OCI-LY1 (cell line): ENCODE data around the gene FANCC.

Experiments
- H2AFZ ChIP-seq: fragments of 200-600 bp; sonication (generic), shearing (Covaris generic); 2 replicates; pipeline ENCODE4 v1.6.0; 2014; ENCODE audit warnings: antibody characterized with exemption, mild to moderate bottlenecking, low read length
- H3F3A ChIP-seq: fragments of 200-600 bp; sonication (generic), shearing (Covaris generic); 2 replicates; pipeline ENCODE4 v1.6.0; 2014; ENCODE audit warnings: mild to moderate bottlenecking, antibody characterized with exemption, low read length, moderate library complexity; ENCODE audit not compliant: insufficient read depth
- H3K27ac ChIP-seq: fragments of 200-600 bp; sonication (generic); 2 replicates; pipeline ENCODE4 v1.5.1; 2014; ENCODE audit warnings: low read length, mixed run types, mild to moderate bottlenecking, low read depth; ENCODE audit not compliant: poor library complexity, severe bottlenecking
- H3K27me3 ChIP-seq: fragments of 200-600 bp; sonication (generic); 2 replicates; pipeline ENCODE4 v1.6.0; 2014; ENCODE audit warnings: antibody characterized with exemption, mild to moderate bottlenecking, low read length, moderate library complexity; ENCODE audit not compliant: insufficient read depth
- H3K36me3 ChIP-seq: fragments of 200-600 bp; sonication (generic); 2 replicates; pipeline ENCODE4 v1.6.1; 2014; ENCODE audit warnings: mild to moderate bottlenecking, antibody characterized with exemption, low read length, moderate library complexity, mixed read lengths; ENCODE audit not compliant: insufficient read depth
- H3K4me1 ChIP-seq: fragments of 200-600 bp; sonication (generic); 2 replicates; pipeline ENCODE4 v1.5.1; 2014; ENCODE audit warnings: mild to moderate bottlenecking, low read length, moderate library complexity; ENCODE audit not compliant: insufficient read depth, severe bottlenecking
- H3K4me2 ChIP-seq: fragments of 200-600 bp; sonication (generic), shearing (Covaris generic); 2 replicates; pipeline ENCODE4 v1.6.1; 2014; ENCODE audit warnings: low read length
- H3K4me3 ChIP-seq: fragments of 200-600 bp; sonication (generic); 2 replicates; pipeline ENCODE4 v1.5.1; 2014; ENCODE audit warnings: low read length, low read depth, mild to moderate bottlenecking, mixed read lengths; ENCODE audit not compliant: poor library complexity, severe bottlenecking
- H3K79me2 ChIP-seq: fragments of 200-600 bp; shearing (Covaris generic); 2 replicates; pipeline ENCODE4 v1.6.1; 2016; ENCODE audit warnings: mixed run types, low read length, mixed read lengths; ENCODE audit not compliant: insufficient read depth
- H3K9ac ChIP-seq: fragments of 200-600 bp; sonication (generic), shearing (Covaris generic); 2 replicates; pipeline ENCODE4 v1.6.1; 2014; ENCODE audit warnings: mild to moderate bottlenecking, low read length, mixed read lengths
- H3K9me2 ChIP-seq: fragments of 200-600 bp; sonication (generic), shearing (Covaris generic); 2 replicates; pipeline ENCODE4 v1.6.1; 2014; ENCODE audit warnings: low read depth, mild to moderate bottlenecking, low read length, mixed read lengths
- H3K9me3 ChIP-seq: fragments of 200-600 bp; shearing (Covaris generic); 2 replicates; pipeline ENCODE4 v1.6.1; 2014; ENCODE audit warnings: low read length, mixed read lengths
- H4K20me1 ChIP-seq: fragments of 200-600 bp; sonication (generic), shearing (Covaris generic); 2 replicates; pipeline ENCODE4 v1.6.0; 2016; ENCODE audit warnings: mild to moderate bottlenecking, low read length; ENCODE audit not compliant: insufficient read depth
- EZH2 ChIP-seq: fragments of 200-600 bp; sonication (generic), shearing (Covaris generic); IDR thresholded peaks from 2 replicates; pipeline ENCODE4 v1.8.0; 2017; ENCODE audit warnings: borderline replicate concordance, mixed run types, mild to moderate bottlenecking, antibody characterized with exemption, low read length, moderate library complexity, mixed read lengths
- TF ChIP-seq, protein P1 (sequence below): fragments of 200-600 bp; sonication (generic), shearing (Covaris generic); IDR thresholded peaks from 2 replicates; pipeline ENCODE4 v1.5.1; 2017; ENCODE audit warnings: mild to moderate bottlenecking, antibody characterized with exemption, low read length, moderate library complexity, mixed read lengths

FANCC gene

DNA sequence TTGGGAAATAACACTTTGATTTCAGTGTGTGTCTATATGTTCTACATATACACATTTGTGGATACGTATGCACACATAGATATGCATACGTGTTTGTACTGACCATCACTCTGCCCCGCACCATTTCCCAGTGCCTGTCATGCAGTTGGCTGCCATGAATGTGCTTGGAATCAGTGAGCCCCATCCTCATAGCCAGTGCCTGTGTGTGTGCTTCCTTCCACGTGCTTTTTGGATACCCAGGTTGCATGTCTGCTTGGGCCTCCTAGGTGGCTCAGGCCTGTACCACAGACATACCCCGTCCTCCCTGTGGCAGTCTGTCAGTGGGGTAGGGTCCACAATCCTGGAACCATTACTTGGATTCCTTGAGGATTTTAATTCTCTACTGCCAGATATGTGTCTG lies 243.6 kb downstream of the FANCC start:
- TF ChIP-seq, protein P1, sequence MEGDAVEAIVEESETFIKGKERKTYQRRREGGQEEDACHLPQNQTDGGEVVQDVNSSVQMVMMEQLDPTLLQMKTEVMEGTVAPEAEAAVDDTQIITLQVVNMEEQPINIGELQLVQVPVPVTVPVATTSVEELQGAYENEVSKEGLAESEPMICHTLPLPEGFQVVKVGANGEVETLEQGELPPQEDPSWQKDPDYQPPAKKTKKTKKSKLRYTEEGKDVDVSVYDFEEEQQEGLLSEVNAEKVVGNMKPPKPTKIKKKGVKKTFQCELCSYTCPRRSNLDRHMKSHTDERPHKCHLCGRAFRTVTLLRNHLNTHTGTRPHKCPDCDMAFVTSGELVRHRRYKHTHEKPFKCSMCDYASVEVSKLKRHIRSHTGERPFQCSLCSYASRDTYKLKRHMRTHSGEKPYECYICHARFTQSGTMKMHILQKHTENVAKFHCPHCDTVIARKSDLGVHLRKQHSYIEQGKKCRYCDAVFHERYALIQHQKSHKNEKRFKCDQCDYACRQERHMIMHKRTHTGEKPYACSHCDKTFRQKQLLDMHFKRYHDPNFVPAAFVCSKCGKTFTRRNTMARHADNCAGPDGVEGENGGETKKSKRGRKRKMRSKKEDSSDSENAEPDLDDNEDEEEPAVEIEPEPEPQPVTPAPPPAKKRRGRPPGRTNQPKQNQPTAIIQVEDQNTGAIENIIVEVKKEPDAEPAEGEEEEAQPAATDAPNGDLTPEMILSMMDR = no peak
- TF ChIP-seq EZH2 = no peak

GRCh38 chr9:95073042-95073607 lies 244.4 kb downstream of the FANCC start:
- Histone ChIP-seq H3F3A (no peaks in the 10 kb centered on the region), H3K27ac (no peak overlapping the region), H3K79me2 (no peaks in the 10 kb centered on the region), H3K4me2 (no peak overlapping the region), H3K4me3 (no peak overlapping the region), H4K20me1 (no peaks in the 10 kb centered on the region), H3K9me3 (no peaks in the 10 kb centered on the region), H3K9me2 (no peaks in the 10 kb centered on the region), H2AFZ (no peak overlapping the region), H3K36me3 (peaks cover 1% of the 10 kb centered on the region), H3K4me1 (peaks cover 14% of the 10 kb centered on the region), H3K27me3 (no peaks in the 10 kb centered on the region), H3K9ac (no peak overlapping the region)
- no peak for TF ChIP-seq EZH2
- TF ChIP-seq, protein P1 = no peak

More for the DNA sequence above, 243.6 kb downstream of the FANCC start:
- Histone ChIP-seq H3K27ac (peak overlapping the region; percentile 68), H3K9me3 (no peaks in the 10 kb centered on the region), H3K4me2 (no peak overlapping the region; the same call in 1 of the 2 replicates), H3K36me3 (no peaks in the 10 kb centered on the region), H3K79me2 (no peaks in the 10 kb centered on the region), H3K9me2 (no peaks in the 10 kb centered on the region), H3K4me3 (no peak overlapping the region), H3K27me3 (no peaks in the 10 kb centered on the region), H2AFZ (no peak overlapping the region), H3K4me1 (peaks cover 14% of the 10 kb centered on the region), H3F3A (no peaks in the 10 kb centered on the region), H3K9ac (no peak overlapping the region), H4K20me1 (no peaks in the 10 kb centered on the region)

GRCh38 chr9:95071925-95072324 lies 245.6 kb downstream of the FANCC start:
- Histone ChIP-seq H3K9me3 (no peaks in the 10 kb centered on the region), H3K4me2 (no peak overlapping the region), H4K20me1 (no peaks in the 10 kb centered on the region)

More at GRCh38 chr9:95071925-95072324, 245.6 kb downstream of the FANCC start:
- H3K9me2 ChIP-seq = no peaks in the 10 kb centered on the region
- peaks cover 6% of the 10 kb centered on the region for H3K36me3 ChIP-seq
- no peaks in the 10 kb centered on the region for H3K79me2 ChIP-seq
- peaks cover 14% of the 10 kb centered on the region for H3K4me1 ChIP-seq
- no peak overlapping the region for H3K27ac ChIP-seq
- TF ChIP-seq EZH2 = no peak
- TF ChIP-seq, protein P1 = no peak
- H2AFZ ChIP-seq = no peak overlapping the region
- no peak overlapping the region for H3K4me3 ChIP-seq
- no peak overlapping the region for H3K9ac ChIP-seq
- H3F3A ChIP-seq = no peaks in the 10 kb centered on the region
- no peaks in the 10 kb centered on the region for H3K27me3 ChIP-seq
